CD8-positive, alpha-beta memory T cell (primary cell): Measurements from ENCODE around the gene SRD5A1. TPM values are rescaled to one million over a fixed set of nuclear protein-coding genes. Genes with fewer than 3 reads are reported as not detected.

Experiments used
- CTCF ChIA-PET: fragments of 350-600 bp; sonication (Branson Sonifier 250); formaldehyde crosslinking; loops from one replicate; lab custom pipeline; 2021; ENCODE audit warnings: antibody characterized with exemption; lab: Charles Lee
- POLR2A ChIA-PET: fragments of 350-600 bp; sonication (Branson Sonifier 250); formaldehyde crosslinking; loops from one replicate; lab custom pipeline; 2021; ENCODE audit warnings: antibody characterized with exemption; lab: Charles Lee
- DNase-seq, 5 donors: peaks; one replicate each; pipeline versions ENCODE4 v3.0.0 to v3.0.0-alpha.2; 2020 to 2022; ENCODE audit warnings: mixed read lengths in 1 of 5
- H3K27ac ChIP-seq: one replicate; pipeline ENCODE4 v1.7.0; 2013; ENCODE audit warnings: low read depth, mild to moderate bottlenecking, low read length, moderate library complexity
- H3K27me3 ChIP-seq: 2 replicates; pipeline ENCODE4 v1.7.0; 2013; ENCODE audit warnings: low read length, mild to moderate bottlenecking; ENCODE audit not compliant: insufficient read depth, poor library complexity, severe bottlenecking
- H3K36me3 ChIP-seq: 2 replicates; pipeline ENCODE4 v1.7.0; 2013; ENCODE audit warnings: mild to moderate bottlenecking, low read length, moderate library complexity; ENCODE audit not compliant: insufficient read depth
- H3K4me1 ChIP-seq: 2 replicates; pipeline ENCODE4 v1.7.0; 2013; ENCODE audit warnings: mild to moderate bottlenecking, low read length, moderate library complexity; ENCODE audit not compliant: insufficient read depth
- H3K4me3 ChIP-seq: 2 replicates; pipeline ENCODE4 v1.7.0; 2013; ENCODE audit warnings: mild to moderate bottlenecking, low read length
- H3K9me3 ChIP-seq: 2 replicates; pipeline ENCODE4 v1.7.0; 2013; ENCODE audit warnings: mild to moderate bottlenecking, low read length
- H3K27ac Mint-ChIP-seq, 8 donors: one replicate each; pipeline ENCODE4 v1.8.0; 2020 to 2021; ENCODE audit warnings: mixed read lengths in 8 of 8, mild to moderate bottlenecking in 6 of 8, inconsistent platforms in 3 of 8, moderate library complexity in 3 of 8
- H3K27me3 Mint-ChIP-seq, 2 donors: one replicate each; pipeline ENCODE4 v1.8.0; 2020 to 2021; ENCODE audit warnings: mixed read lengths in 2 of 2, mild to moderate bottlenecking in 1 of 2, moderate library complexity in 1 of 2
- H3K36me3 Mint-ChIP-seq, 3 donors: one replicate each; pipeline ENCODE4 v1.8.0; 2020 to 2021; ENCODE audit warnings: mixed read lengths in 3 of 3, inconsistent platforms in 1 of 3, mild to moderate bottlenecking in 1 of 3
- H3K4me1 Mint-ChIP-seq, 3 donors: one replicate each; pipeline ENCODE4 v1.8.0; 2020 to 2021; ENCODE audit warnings: mixed read lengths in 3 of 3, inconsistent platforms in 1 of 3, mild to moderate bottlenecking in 1 of 3
- H3K4me3 Mint-ChIP-seq, 7 donors: one replicate each; pipeline ENCODE4 v1.8.0; 2020 to 2021; ENCODE audit warnings: mixed read lengths in 7 of 7, mild to moderate bottlenecking in 6 of 7, moderate library complexity in 4 of 7, inconsistent platforms in 2 of 7
- H3K9me3 Mint-ChIP-seq, 5 donors: one replicate each; pipeline ENCODE4 v1.8.0; 2020 to 2022; ENCODE audit warnings: mixed read lengths in 5 of 5, mild to moderate bottlenecking in 3 of 5, moderate library complexity in 2 of 5, inconsistent platforms in 1 of 5
- polyA plus RNA-seq: library from polyadenylated mRNA; unstranded; fragments of 300-500 nt; fragmentation: Illumina TruSeq; gene quantifications from one replicate; pipeline ENCODE4 v1.2.3, GENCODE V29; 2021
- total RNA-seq, 2 experiments: library from RNA; stranded (reverse); gene quantifications; one replicate each; pipeline ENCODE4 v1.2.3, GENCODE V29; 2021

Gene SRD5A1, protein sequence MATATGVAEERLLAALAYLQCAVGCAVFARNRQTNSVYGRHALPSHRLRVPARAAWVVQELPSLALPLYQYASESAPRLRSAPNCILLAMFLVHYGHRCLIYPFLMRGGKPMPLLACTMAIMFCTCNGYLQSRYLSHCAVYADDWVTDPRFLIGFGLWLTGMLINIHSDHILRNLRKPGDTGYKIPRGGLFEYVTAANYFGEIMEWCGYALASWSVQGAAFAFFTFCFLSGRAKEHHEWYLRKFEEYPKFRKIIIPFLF
- total RNA-seq (10 to 100 TPM; 16.2 to 17.1 TPM), polyA plus RNA-seq (7.2 TPM)

DNA sequence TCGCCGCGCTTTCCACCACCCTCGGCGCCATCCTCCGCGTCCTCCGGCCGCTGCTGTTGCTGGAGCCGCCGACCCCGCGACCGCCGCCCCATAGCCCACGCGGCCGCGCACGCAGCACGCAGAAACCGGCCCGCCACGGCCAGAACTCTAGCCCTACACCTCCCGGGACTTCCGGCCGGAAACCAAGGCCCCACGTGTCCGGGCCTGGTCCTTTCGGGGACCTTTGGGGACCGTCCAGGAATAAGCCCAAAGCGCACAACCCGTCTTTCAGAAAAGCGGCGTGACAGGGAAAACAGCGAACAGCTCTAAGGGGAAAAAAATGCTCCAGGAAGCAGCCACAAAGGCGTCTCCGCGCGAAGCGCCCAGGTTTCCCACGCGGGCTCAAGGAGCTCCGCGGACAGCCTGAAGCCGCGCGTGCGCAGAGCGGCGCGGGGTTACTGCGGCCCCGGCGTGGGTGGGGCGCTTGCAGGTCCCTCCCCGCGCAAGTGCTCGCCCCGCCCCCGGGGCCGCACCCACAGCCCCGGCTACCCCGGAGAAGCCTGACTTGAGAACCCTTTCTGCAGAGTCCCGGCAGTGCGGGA is at the start of gene SRD5A1, which contains the start of gene NSUN2:
TSS of gene SRD5A1 (plus strand) at position 553 of the 581 bp plus-strand sequence. CDS start 137 bp downstream, outside the sequence.
TSS of gene NSUN2 (minus strand) at position 157 of the 581 bp plus-strand sequence. CDS start at position 92, 65 bp downstream.
- DNase-seq: peak; percentile 89 to 96 (median 94)
- Histone ChIP-seq H3K36me3 (no peaks in the 10 kb centered on the region), H3K9me3 (no peaks in the 10 kb centered on the region), H3K27ac (peak within 1 kb of the TSS; percentile 94), H3K27me3 (no peaks in the 10 kb centered on the region), H3K4me1 (peaks cover 19% of the 10 kb centered on the region), H3K4me3 (peak within 1 kb of the TSS; percentile 90)
- peak within 1 kb of the TSS; percentile 88 to 98 (median 95) for H3K4me3 Mint-ChIP-seq
- H3K4me1 Mint-ChIP-seq: peaks cover 43 to 61% (median 49%) of the 10 kb centered on the region in 3 donors
- ChIA-PET CTCF (interaction anchor here (0.9 to 1.9 kb wide), 3 partner anchors 80 to 113 kb away, joined by 4 to 7 read pairs (median 5); partner anchors contain the start of gene TENT4A), POLR2A (interaction anchor here (0.7 to 2.5 kb wide), 7 partner anchors 8 to 1212 kb away, joined by 3 to 20 read pairs (median 4); partner anchors contain the start of genes MED10 and TENT4A)
- H3K9me3 Mint-ChIP-seq: no peaks in the 10 kb centered on the region
- H3K27ac Mint-ChIP-seq: peak within 1 kb of the TSS; percentile 96 to 100 (median 99)
- peaks cover 4 to 45% (median 9%) of the 10 kb centered on the region in 3 donors for H3K36me3 Mint-ChIP-seq
- H3K27me3 Mint-ChIP-seq: peaks cover 0 to 2% of the 10 kb centered on the region in 2 donors

DNA sequence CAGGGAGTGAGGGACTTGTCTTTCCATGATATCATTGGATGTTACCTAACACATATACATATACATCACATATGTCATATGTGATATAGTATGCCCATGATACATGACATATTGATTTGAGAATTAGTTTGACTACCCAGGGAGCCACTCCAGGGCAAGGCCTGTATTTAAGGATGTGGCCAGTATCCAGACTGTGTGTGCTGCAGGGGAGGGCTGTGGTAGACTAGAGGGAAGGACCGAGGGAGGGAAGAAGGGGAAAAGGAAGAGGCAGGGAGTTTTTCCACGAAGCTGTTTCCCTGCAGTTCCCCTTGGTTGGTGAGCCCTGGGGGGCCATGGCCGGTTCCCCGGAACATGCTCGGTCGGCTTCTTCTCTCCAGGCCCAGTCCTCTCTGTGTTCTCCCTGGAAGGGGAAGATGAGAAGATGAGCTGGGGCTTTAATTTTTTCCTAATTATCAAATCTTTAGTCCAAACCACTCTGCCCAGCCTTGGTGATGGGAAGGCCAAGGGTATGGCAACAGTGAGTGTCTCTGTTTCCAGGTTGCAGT is 49.1 kb upstream of the SRD5A1 start:
- H3K36me3 Mint-ChIP-seq: peaks cover 0 to 4% (median 0%) of the 10 kb centered on the region in 3 donors

DNA sequence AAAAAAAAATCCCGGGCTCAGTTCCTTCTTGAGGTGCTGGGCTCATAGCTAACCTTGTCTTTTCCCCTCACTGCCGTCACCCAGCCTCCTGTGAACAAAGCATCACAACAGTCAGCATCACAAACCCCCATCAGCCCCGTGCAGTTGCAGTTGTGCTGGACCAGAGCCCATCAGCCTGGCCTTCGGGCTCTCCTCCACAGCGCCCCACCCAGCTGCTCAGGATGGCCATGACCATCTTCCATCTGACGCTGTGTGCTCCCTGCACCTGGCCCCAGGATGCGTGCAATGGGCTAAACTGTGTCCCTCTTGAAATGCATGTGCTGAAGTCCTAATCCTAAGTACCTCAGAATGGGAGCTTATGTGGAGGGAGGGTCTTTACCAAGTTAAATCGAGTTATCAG is 48.5 kb upstream of the SRD5A1 start:
- H3K27me3 Mint-ChIP-seq: peaks cover 33 to 61% of the 10 kb centered on the region in 2 donors
- POLR2A ChIA-PET: no interaction called here
- H3K27ac Mint-ChIP-seq: no peak overlapping the region
- peaks cover 0 to 4% (median 0%) of the 10 kb centered on the region in 3 donors for H3K36me3 Mint-ChIP-seq
- no peak for DNase-seq
- Histone ChIP-seq H3K4me1 (no peaks in the 10 kb centered on the region), H3K27ac (no peak overlapping the region), H3K36me3 (no peaks in the 10 kb centered on the region), H3K4me3 (no peak overlapping the region), H3K27me3 (peaks cover 12% of the 10 kb centered on the region), H3K9me3 (no peaks in the 10 kb centered on the region)
- peaks cover 2 to 4% (median 3%) of the 10 kb centered on the region in 3 donors for H3K4me1 Mint-ChIP-seq
- peak overlapping the region in 1 of 7 donors; percentile 44 for H3K4me3 Mint-ChIP-seq
- H3K9me3 Mint-ChIP-seq: no peaks in the 10 kb centered on the region
- CTCF ChIA-PET: no interaction called here

More for the DNA sequence above, 49.1 kb upstream of the SRD5A1 start:
- no peak for DNase-seq
- H3K27ac Mint-ChIP-seq: no peak overlapping the region
- Histone ChIP-seq H3K27ac (no peak overlapping the region), H3K27me3 (peaks cover 12% of the 10 kb centered on the region), H3K36me3 (no peaks in the 10 kb centered on the region), H3K4me3 (no peak overlapping the region), H3K9me3 (no peaks in the 10 kb centered on the region), H3K4me1 (no peaks in the 10 kb centered on the region)
- ChIA-PET POLR2A (no interaction called here), CTCF (no interaction called here)
- H3K4me3 Mint-ChIP-seq: peak overlapping the region in 2 of 7 donors; percentile 51 to 64
- no peaks in the 10 kb centered on the region for H3K9me3 Mint-ChIP-seq
- H3K27me3 Mint-ChIP-seq: peaks cover 33 to 64% of the 10 kb centered on the region in 2 donors
- H3K4me1 Mint-ChIP-seq: peaks cover 2 to 4% (median 3%) of the 10 kb centered on the region in 3 donors

DNA sequence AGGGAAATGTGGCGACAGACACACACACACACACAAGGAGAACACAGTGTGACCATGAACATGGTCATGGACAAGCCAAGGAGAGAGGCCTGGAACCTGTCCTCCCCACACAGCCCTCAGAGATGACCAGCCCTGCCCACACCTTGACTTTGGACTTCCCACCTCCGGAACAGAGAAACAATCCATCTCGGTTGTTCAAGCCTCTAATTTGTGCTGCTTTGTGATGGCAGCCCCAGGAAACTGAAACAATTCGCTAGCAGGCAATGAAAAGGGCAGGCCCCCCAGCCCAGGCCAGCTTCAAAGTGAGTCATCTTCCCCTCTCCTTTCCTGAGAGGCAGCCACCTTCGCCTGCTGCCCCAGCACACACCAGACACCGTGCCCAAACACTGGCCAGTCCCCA is 48.1 kb upstream of the SRD5A1 start:
- Mint-ChIP-seq H3K4me1 (peaks cover 2 to 4% (median 3%) of the 10 kb centered on the region in 3 donors), H3K9me3 (no peaks in the 10 kb centered on the region), H3K36me3 (peaks cover 0 to 4% (median 0%) of the 10 kb centered on the region in 3 donors), H3K27me3 (peaks cover 33 to 57% of the 10 kb centered on the region in 2 donors), H3K4me3 (peak overlapping the region in 1 of 7 donors; percentile 54), H3K27ac (peak overlapping the region in 1 of 8 donors; percentile 52)
- no peaks in the 10 kb centered on the region for H3K36me3 ChIP-seq
- H3K4me3 ChIP-seq: no peak overlapping the region
- peaks cover 12% of the 10 kb centered on the region for H3K27me3 ChIP-seq
- CTCF ChIA-PET: no interaction called here
- no peak for DNase-seq
- no peaks in the 10 kb centered on the region for H3K9me3 ChIP-seq
- no peaks in the 10 kb centered on the region for H3K4me1 ChIP-seq
- POLR2A ChIA-PET: no interaction called here
- H3K27ac ChIP-seq: no peak overlapping the region

DNA sequence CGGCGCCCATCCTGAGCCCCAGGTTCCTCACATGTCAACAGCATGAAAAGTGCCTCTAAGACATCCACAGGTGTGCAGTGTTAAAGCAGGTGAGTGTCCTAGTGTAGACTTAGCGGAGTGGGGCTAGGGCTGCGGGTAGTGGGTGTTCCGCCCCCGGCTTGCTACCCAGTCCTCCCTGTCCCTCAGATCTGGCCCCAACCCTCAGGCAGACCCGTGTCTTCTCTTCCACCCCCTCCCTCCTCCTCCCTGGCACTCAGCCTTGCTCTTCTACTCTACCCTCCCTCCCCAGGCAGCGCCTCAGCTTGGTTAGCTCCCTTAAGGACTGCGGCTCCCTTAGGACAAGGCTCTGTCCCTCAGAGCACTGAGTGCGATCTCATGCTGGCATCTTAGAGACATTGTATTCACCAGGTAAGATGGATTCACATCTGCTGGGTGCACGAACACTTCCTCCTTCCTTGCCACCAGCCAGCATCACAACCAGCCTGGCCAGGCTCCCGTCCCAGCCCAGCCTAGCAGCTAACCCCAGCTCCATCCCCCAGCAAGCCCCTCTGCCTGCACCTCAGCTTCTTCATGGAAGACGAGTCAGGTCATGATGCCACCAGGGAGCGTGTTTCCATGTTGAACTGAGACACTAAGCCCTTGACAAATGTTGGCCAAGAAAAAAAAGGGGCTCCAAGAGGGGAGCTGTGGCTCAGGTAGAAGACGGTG is 47.1 kb upstream of the SRD5A1 start:
- Mint-ChIP-seq H3K4me3 (no peak overlapping the region), H3K27ac (no peak overlapping the region), H3K27me3 (peaks cover 32 to 48% of the 10 kb centered on the region in 2 donors), H3K4me1 (peaks cover 2 to 4% (median 3%) of the 10 kb centered on the region in 3 donors), H3K9me3 (no peaks in the 10 kb centered on the region), H3K36me3 (peaks cover 0 to 4% (median 0%) of the 10 kb centered on the region in 3 donors)
- Histone ChIP-seq H3K27me3 (peaks cover 12% of the 10 kb centered on the region), H3K9me3 (no peaks in the 10 kb centered on the region), H3K27ac (no peak overlapping the region), H3K4me3 (no peak overlapping the region), H3K36me3 (no peaks in the 10 kb centered on the region), H3K4me1 (no peaks in the 10 kb centered on the region)
- no peak for DNase-seq
- ChIA-PET CTCF (interaction anchor here (1.0 kb wide), 1 partner anchor 12 kb away, joined by 4 read pairs; no protein-coding TSS in a partner anchor), POLR2A (no interaction called here)

DNA sequence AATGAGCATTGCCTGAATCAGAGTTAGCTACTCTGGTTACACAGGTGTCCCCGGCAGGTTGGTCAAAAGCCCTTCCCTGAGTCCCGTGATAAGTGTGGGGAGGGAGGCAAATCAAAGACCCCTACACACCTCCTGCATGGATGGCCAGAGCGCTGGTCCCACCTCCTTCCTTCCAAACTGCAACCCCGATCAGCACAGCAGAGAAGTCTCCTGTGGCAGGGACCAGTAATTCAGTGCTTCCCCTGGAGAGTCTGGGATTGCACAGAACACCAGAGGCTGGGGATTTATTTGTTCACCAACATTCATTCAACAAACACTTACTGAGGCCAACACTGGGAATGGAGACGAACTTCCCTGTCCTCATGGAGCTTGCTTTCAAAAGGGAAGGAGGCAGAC is 46.6 kb upstream of the SRD5A1 start:
- H3K4me1 ChIP-seq: no peaks in the 10 kb centered on the region
- ChIA-PET POLR2A (no interaction called here), CTCF (interaction anchor here (1.0 kb wide), 1 partner anchor 12 kb away, joined by 4 read pairs; no protein-coding TSS in a partner anchor)
- no peak overlapping the region for H3K4me3 ChIP-seq
- H3K36me3 ChIP-seq: no peaks in the 10 kb centered on the region
- H3K9me3 ChIP-seq: no peaks in the 10 kb centered on the region
- no peak overlapping the region for H3K4me3 Mint-ChIP-seq
- no peak for DNase-seq
- no peaks in the 10 kb centered on the region for H3K9me3 Mint-ChIP-seq
- no peak overlapping the region for H3K27ac Mint-ChIP-seq
- H3K36me3 Mint-ChIP-seq: peaks cover 0 to 4% (median 0%) of the 10 kb centered on the region in 3 donors
- H3K27me3 ChIP-seq: peaks cover 10% of the 10 kb centered on the region
- H3K4me1 Mint-ChIP-seq: peaks cover 2 to 4% (median 3%) of the 10 kb centered on the region in 3 donors
- peaks cover 28 to 43% of the 10 kb centered on the region in 2 donors for H3K27me3 Mint-ChIP-seq
- no peak overlapping the region for H3K27ac ChIP-seq

DNA sequence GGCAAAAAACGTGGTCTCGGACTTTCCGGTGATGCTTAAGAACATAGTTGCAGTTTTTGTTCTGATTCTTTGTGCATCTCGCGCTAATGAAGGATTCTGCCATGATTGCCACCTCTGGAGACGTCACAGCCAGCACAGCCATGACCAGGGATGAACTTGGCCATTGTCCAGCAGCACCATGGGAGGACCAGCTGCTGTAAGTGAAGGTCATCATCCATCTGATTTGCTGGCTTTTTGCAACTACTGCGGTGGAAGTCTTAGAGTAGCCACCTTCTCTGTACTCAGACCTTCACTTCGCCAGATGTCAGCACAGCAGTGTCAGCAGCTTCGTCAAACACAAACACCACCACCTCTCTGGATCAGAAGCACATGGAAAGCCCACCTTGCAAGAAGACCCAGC is 46.1 kb upstream of the SRD5A1 start:
- H3K9me3 Mint-ChIP-seq: no peaks in the 10 kb centered on the region
- Histone ChIP-seq H3K27me3 (peaks cover 8% of the 10 kb centered on the region), H3K36me3 (no peaks in the 10 kb centered on the region), H3K9me3 (no peaks in the 10 kb centered on the region), H3K4me1 (no peaks in the 10 kb centered on the region), H3K4me3 (no peak overlapping the region), H3K27ac (no peak overlapping the region)
- peaks cover 2 to 4% (median 3%) of the 10 kb centered on the region in 3 donors for H3K4me1 Mint-ChIP-seq
- no peak overlapping the region for H3K27ac Mint-ChIP-seq
- no peak overlapping the region for H3K4me3 Mint-ChIP-seq
- no peak for DNase-seq
- ChIA-PET CTCF (no interaction called here), POLR2A (no interaction called here)
- peaks cover 0 to 4% (median 0%) of the 10 kb centered on the region in 3 donors for H3K36me3 Mint-ChIP-seq
- H3K27me3 Mint-ChIP-seq: peaks cover 25 to 37% of the 10 kb centered on the region in 2 donors
